Muscle of leg (tissue), 11 donors: Measurements from ENCODE around the gene PAM. TPM values are rescaled to one million over a fixed set of nuclear protein-coding genes. Genes with fewer than 3 reads are reported as not detected.
"Not testable (repeated sequence)": the region's sequence is repeated elsewhere in the genome, so short reads cannot be mapped to it uniquely, and the experiment has no call there.

Experiments
- DNase-seq: peaks from one replicate; pipeline ENCODE4 v3.0.0; 2013
- H3K27ac ChIP-seq: one replicate; pipeline ENCODE4 v1.5.1; 2013; ENCODE audit warnings: mild to moderate bottlenecking, low read length, control low read depth
- H3K27me3 ChIP-seq: one replicate; pipeline ENCODE4 v1.6.1; 2013; ENCODE audit warnings: low read length; ENCODE audit not compliant: control insufficient read depth, insufficient read depth
- H3K36me3 ChIP-seq: one replicate; pipeline ENCODE4 v1.6.1; 2013; ENCODE audit warnings: low read length; ENCODE audit not compliant: control insufficient read depth, insufficient read depth
- H3K4me1 ChIP-seq: one replicate; pipeline ENCODE4 v1.6.1; 2013; ENCODE audit warnings: low read length; ENCODE audit not compliant: control insufficient read depth, insufficient read depth
- H3K4me3 ChIP-seq: one replicate; pipeline ENCODE4 v1.5.1; 2013; ENCODE audit warnings: low read length, control low read depth
- H3K9me3 ChIP-seq: replicated peaks from 2 replicates; pipeline ENCODE4 v1.6.1; 2013; ENCODE audit warnings: low read depth, low read length; ENCODE audit not compliant: control insufficient read depth
- WGBS: methylation state at CpG from one replicate; pipeline ENCODE4 v1.1.5; 2013; ENCODE audit warnings: missing lambda C conversion rate; ENCODE audit not compliant: insufficient coverage; 5-methylcytosine and 5-hydroxymethylcytosine counted together
- polyA plus RNA-seq, 8 donors: library from polyadenylated mRNA; unstranded; fragments of 120-200 nt; gene quantifications; one replicate each; pipeline versions ENCODE4 v1.2.1 to v1.2.3, GENCODE V29; 2013; ENCODE audit warnings: inconsistent platforms in 1 of 8, low replicate concordance in 1 of 8; ENCODE audit not compliant: insufficient read length in 8 of 8, insufficient read depth in 1 of 8
- total RNA-seq: library from RNA; stranded (reverse); fragments of 120-200 nt; gene quantifications from one replicate; pipeline ENCODE4 v1.2.4, GENCODE V29; 2013

The PAM gene
- total and polyA plus RNA-seq, 9 donors = 96.6 to 146 (median 120) TPM

DNA sequence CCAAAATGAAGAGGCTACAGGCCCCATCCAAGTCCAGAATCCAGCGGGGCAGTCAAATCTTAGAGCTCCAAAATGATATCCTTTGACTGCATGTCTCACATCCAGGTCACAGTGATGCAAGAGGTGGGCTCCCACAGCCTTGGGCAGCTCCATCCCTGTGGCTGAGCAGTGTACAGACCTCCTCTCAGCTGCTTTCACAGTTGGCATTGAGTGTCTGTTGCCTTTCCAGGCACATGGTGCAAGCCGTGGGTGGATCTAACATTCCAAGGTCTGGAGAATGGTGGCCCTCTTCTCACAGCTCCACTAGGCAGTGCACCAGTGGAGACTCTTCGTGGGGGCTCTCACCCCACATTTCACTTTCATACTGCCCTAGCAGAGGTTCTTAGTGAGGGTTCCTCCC lies 244.1 kb downstream of the PAM start:
- H3K27ac ChIP-seq = no peak overlapping the region
- H3K36me3 ChIP-seq = no peaks in the 10 kb centered on the region
- no peak for DNase-seq
- H3K9me3 ChIP-seq = no peaks in the 10 kb centered on the region
- H3K27me3 ChIP-seq = no peaks in the 10 kb centered on the region
- no peaks in the 10 kb centered on the region for H3K4me1 ChIP-seq
- H3K4me3 ChIP-seq = no peak overlapping the region
- WGBS = 94% methylated on average over 3 of the region's 3 CpGs

DNA sequence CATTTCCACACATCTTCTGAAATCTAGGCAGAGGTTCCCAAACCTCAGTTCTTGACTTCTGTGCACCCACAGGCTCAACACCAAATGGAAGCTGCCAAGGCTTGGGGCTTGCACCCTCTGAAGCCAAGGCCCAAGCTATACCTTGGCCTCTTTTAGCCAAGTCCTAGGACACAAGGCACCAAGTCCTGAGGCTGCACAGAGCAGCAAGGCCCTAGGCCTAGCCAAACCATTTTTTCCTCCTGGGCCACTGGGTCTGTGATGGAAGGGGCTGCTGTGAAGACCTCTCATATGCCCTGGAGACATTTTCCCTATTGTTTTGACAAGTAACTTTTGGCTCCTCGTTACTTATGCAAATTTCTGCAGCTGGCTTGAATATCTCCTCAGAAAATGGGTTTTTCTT lies 244.5 kb downstream of the PAM start:
- not testable (repeated sequence) for H3K4me1 ChIP-seq, H3K9me3 ChIP-seq, H3K4me3 ChIP-seq, DNase-seq, H3K27me3 ChIP-seq, H3K27ac ChIP-seq, H3K36me3 ChIP-seq
- 88% methylated on average over 1 of the region's 1 CpG for WGBS

DNA sequence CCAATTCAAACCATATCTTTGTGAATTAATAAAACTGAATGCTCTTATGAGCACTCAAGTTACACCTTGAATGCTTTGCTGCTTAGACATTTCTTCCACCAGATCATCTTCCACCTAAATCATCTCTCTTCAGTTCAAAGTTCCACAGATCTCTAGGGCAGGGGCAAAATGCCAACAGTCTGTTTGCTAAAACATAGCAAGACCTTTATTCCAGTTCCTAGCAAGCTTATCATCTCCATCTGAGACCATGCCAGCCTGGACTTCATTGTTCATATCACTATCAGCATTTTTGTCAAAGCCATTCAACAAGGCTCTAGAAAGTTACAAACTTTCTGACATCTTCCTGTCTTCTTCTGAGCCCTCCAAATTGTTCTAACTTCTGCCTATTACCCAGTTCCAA lies 245.0 kb downstream of the PAM start:
- H3K36me3 ChIP-seq = no peaks in the 10 kb centered on the region
- no peak for DNase-seq
- H3K9me3 ChIP-seq = no peaks in the 10 kb centered on the region
- H3K4me1 ChIP-seq = no peaks in the 10 kb centered on the region
- H3K4me3 ChIP-seq = no peak overlapping the region
- no peak overlapping the region for H3K27ac ChIP-seq
- H3K27me3 ChIP-seq = no peaks in the 10 kb centered on the region

DNA sequence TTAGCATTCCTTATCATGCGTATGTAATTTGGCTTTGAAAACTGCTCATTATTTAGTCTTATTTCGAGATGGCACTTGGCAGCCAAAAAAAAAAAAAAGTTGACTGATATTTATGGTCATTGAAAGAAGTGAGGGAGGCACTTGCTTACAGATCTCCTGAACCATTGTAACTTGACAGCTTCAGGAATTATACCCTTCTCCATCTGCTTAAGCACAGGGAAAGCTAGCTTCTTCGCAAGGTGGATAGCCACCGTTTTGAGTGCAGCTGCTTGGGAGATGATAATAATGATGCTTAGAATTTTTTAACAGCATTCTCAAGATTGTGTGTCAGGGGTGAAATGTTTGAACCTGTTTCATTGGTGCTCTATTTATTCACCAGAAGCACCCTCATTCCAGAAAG lies 248.8 kb downstream of the PAM start:
- Histone ChIP-seq H3K4me1 (no peaks in the 10 kb centered on the region), H3K36me3 (peaks cover 2% of the 10 kb centered on the region), H3K4me3 (no peak overlapping the region), H3K27me3 (no peaks in the 10 kb centered on the region), H3K27ac (no peak overlapping the region), H3K9me3 (no peaks in the 10 kb centered on the region)
- no peak for DNase-seq
- WGBS = no CpG with 5 or more reads among the region's 4 CpGs

DNA sequence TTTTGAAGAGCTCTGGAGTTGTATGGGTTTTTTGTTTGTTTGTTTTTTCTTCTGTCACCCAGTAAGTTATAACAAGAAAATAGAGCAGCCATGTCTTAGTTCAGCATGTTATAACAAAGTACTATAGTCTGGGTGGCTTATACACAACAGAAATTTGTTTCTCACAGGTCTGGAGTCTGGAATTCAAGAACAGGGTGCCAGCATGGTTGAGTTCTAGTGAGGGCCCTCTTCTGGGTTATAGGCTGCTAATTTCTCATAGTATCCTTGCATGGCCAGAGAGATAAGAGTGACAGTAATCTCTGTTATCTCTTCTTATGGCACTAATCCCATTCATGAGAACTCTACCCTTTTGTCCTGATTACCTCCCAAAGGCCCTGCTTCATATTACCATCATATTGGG lies 250.2 kb downstream of the PAM start:
- DNase-seq = no peak
- H3K4me3 ChIP-seq = no peak overlapping the region
- H3K9me3 ChIP-seq = no peaks in the 10 kb centered on the region
- no peaks in the 10 kb centered on the region for H3K27me3 ChIP-seq
- H3K4me1 ChIP-seq = no peaks in the 10 kb centered on the region
- H3K27ac ChIP-seq = no peak overlapping the region
- H3K36me3 ChIP-seq = peaks cover 2% of the 10 kb centered on the region

DNA sequence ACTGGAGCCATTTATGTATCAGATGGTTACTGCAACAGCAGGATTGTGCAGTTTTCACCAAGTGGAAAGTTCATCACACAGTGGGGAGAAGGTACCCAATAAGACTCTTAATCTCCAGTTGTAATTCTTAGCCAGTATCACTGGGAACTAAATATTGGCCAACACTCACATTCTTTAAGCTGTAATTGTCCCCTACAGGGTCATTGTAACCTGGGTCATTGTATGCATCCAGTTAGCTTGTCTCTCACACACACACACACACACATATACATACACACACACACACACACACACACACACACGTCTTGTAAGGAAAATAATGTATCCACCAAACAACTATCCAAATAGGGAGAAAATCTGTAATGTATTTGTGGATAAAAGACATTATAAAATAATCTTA lies 251.8 kb downstream of the PAM start:
- no peaks in the 10 kb centered on the region for H3K4me1 ChIP-seq
- peaks cover 2% of the 10 kb centered on the region for H3K36me3 ChIP-seq
- no peaks in the 10 kb centered on the region for H3K9me3 ChIP-seq
- H3K27me3 ChIP-seq = no peaks in the 10 kb centered on the region
- DNase-seq = no peak
- H3K4me3 ChIP-seq = no peak overlapping the region
- H3K27ac ChIP-seq = no peak overlapping the region
- WGBS = no CpG with 5 or more reads among the region's 1 CpG

DNA sequence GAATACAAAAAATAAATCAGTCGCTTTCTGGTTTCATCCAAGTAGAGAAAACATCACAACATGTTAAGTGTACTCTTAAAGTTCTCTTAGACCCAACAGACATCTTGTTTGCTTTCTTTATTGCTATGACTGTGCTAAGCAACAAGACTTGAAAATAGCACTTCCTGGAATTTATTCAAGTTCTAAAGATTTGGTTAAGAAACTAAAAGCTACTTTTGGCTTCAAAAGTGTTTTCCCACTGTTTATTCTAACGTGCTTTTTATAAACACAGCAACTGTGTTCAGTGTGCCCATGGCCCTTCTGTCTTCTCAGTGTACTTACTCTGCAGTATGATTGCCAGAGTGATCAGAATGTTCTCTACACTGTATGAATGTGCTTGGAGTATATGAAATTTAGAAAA lies 255.1 kb downstream of the PAM start:
- no peaks in the 10 kb centered on the region for H3K27me3 ChIP-seq
- H3K9me3 ChIP-seq = peaks cover 2% of the 10 kb centered on the region
- no peak overlapping the region for H3K4me3 ChIP-seq
- peaks cover 2% of the 10 kb centered on the region for H3K36me3 ChIP-seq
- peak; percentile 32 for DNase-seq
- H3K27ac ChIP-seq = no peak overlapping the region
- H3K4me1 ChIP-seq = no peaks in the 10 kb centered on the region
- WGBS = no CpG with 5 or more reads among the region's 2 CpGs

DNA sequence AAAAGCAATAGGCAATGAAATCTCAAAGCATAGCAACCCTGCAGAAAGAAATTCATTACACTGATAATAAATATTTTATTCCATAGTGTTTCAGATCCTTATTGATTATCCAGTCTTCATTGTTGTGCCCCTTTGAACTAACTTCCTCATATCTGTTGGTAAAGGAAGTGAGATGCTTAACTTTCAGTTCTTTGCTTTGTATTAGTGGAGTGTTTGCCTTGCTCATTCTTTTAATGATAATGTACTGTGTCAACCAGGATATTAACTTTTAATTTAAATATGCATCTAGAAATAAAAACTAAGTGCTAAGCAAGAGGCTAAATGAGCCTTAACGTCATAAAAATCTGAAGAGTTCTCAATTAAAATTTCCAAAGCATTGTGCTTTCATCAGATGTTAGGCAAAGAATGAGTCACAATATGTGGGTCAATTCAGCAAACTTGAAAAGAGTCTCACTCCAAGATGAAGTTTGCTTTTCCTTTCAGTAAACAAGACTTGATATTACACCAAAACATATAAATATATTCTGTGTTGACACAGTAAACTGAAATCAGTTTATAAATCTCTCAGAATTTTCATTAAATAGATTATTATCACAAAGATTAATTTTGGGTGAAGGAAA lies 258.9 kb downstream of the PAM start:
- Histone ChIP-seq H3K4me1 (no peaks in the 10 kb centered on the region), H3K9me3 (peaks cover 2% of the 10 kb centered on the region), H3K27me3 (no peaks in the 10 kb centered on the region), H3K36me3 (peaks cover 5% of the 10 kb centered on the region), H3K4me3 (no peak overlapping the region), H3K27ac (no peak overlapping the region)
- DNase-seq = no peak
- no CpG with 5 or more reads among the region's 1 CpG for WGBS

DNA sequence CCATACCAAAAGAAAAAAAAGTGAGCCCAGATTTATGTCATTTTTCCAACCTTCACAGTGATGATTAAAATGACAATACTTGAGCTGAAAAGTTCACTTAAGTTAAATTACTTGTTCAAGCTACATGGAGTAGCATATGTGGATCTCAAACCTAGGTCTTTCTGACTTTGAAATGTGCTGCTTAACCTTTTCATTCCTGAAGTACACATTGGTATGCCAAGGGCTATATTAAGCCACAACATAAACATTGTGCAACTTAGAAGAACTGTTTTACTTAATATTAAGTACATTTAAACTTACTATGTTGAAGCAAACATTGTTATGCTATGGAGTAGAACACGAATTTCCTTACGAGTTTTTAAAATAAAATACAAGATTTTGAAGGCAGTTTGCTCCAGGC lies 259.9 kb downstream of the PAM start:
- H3K4me1 ChIP-seq = no peaks in the 10 kb centered on the region
- peaks cover 2% of the 10 kb centered on the region for H3K9me3 ChIP-seq
- no peak for DNase-seq
- H3K4me3 ChIP-seq = no peak overlapping the region
- no CpG with 5 or more reads among the region's 2 CpGs for WGBS
- H3K27ac ChIP-seq = no peak overlapping the region
- H3K27me3 ChIP-seq = no peaks in the 10 kb centered on the region
- peaks cover 6% of the 10 kb centered on the region for H3K36me3 ChIP-seq

DNA sequence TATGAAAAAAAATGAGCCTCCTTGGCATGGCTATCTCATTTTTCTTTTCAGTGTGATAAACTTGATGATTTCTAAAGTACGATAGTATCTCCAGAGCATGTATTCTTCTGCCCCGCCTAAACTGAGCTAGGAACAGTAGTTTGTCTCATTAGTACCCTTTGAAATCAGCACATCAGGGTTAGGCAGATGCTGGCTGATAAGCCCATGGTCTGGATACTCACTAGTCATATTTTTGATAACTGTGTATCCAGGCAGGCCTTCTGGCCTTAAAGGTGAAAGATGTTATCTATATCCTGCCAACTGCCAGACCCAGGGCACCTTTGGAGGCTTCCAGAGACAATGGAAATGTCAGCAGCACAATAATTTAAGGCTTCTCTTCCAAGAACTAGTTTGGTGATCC lies 261.1 kb downstream of the PAM start:
- Histone ChIP-seq H3K27me3 (no peaks in the 10 kb centered on the region), H3K27ac (no peak overlapping the region), H3K36me3 (peaks cover 6% of the 10 kb centered on the region), H3K9me3 (peaks cover 2% of the 10 kb centered on the region), H3K4me3 (no peak overlapping the region), H3K4me1 (no peaks in the 10 kb centered on the region)
- WGBS = 100% methylated on average over 2 of the region's 2 CpGs
- no peak for DNase-seq

DNA sequence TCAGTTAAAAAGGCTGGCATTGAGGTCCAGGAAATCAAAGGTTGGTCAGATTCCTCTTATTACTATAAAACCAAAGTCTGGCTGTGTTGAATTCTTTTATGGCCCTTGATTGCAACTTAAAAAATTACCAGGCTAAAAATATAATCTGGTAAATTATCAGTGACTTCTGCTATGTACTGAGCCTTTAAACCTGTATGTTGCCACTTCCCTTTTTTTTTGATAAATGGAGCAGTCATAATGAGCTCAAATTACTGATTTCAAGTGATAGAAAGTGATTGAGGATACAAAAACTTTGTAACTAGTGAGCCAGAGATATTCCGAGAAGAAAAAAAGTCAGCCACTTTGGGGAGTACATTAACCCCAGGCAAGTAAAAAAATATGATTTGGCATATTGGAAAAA lies 264.7 kb downstream of the PAM start:
- Histone ChIP-seq H3K27me3 (no peaks in the 10 kb centered on the region), H3K9me3 (no peaks in the 10 kb centered on the region), H3K4me1 (no peaks in the 10 kb centered on the region), H3K27ac (no peak overlapping the region), H3K4me3 (no peak overlapping the region), H3K36me3 (peaks cover 6% of the 10 kb centered on the region)
- DNase-seq = no peak
- no CpG with 5 or more reads among the region's 1 CpG for WGBS
